Eye (tissue), 1 donor: ENCODE results near the gene MC1R.
"Not testable (repeated sequence)": the region's sequence is repeated elsewhere in the genome, so short reads cannot be mapped to it uniquely, and the experiment has no call there.

Experiments
- DNase-seq: peaks from one replicate; pipeline ENCODE4 v3.0.0-alpha.2; 2015

The MC1R gene

GRCh38 chr16:89915303-89916232, 3.1 kb upstream of the MC1R start:
- no peak for DNase-seq

GRCh38 chr16:89917773-89918452, 749 bp upstream of the MC1R start:
- DNase-seq, result peak; percentile 72

- DNase-seq, result no peak
Measured at GRCh38 chr16:89919535-89920406, 1.1 kb downstream of the MC1R start.

GRCh38 chr16:89920723-89921122, 2.1 kb downstream of the MC1R start:
- DNase-seq, result no peak

- DNase-seq, result no peak
Measured at GRCh38 chr16:89921131-89921701, 2.6 kb downstream of the MC1R start.

GRCh38 chr16:89921702-89922476, 3.2 kb downstream of the MC1R start:
- DNase-seq, result peak; percentile 61

GRCh38 chr16:89922477-89922883, 3.8 kb downstream of the MC1R start:
- DNase-seq, result peak; percentile 88

- peak; percentile 93 for DNase-seq
Measured at GRCh38 chr16:89922884-89923639, 4.4 kb downstream of the MC1R start, which contains the start of gene TUBB3. Gene TUBB3 (plus strand): TSS chr16:89923342. CDS start chr16:89923402, 60 bp downstream.

GRCh38 chr16:89923640-89924296, 5.1 kb downstream of the MC1R start:
- peak; percentile 80 for DNase-seq

GRCh38 chr16:89924297-89924924, 5.7 kb downstream of the MC1R start:
- peak; percentile 94 for DNase-seq

GRCh38 chr16:89924925-89925307, 6.3 kb downstream of the MC1R start:
- no peak for DNase-seq

- DNase-seq, result no peak
Measured at GRCh38 chr16:89925596-89926079, 7.0 kb downstream of the MC1R start.

- DNase-seq, result no peak
Measured at GRCh38 chr16:89931305-89931896, 12.7 kb downstream of the MC1R start.

- DNase-seq, result no peak
Measured at GRCh38 chr16:89931964-89932363, 13.3 kb downstream of the MC1R start.

GRCh38 chr16:89934019-89934418, 15.4 kb downstream of the MC1R start:
- not testable (repeated sequence) for DNase-seq

GRCh38 chr16:89934611-89935553, 16.2 kb downstream of the MC1R start:
- DNase-seq, result no peak

- DNase-seq, result not testable (repeated sequence)
Measured at GRCh38 chr16:89935620-89936019, 17.0 kb downstream of the MC1R start.

GRCh38 chr16:89936034-89936433, 17.4 kb downstream of the MC1R start:
- no peak for DNase-seq
